ENCODE measurements around the gene CUTA.

- TF ChIP-seq CTCF (IDR thresholded peaks at IDR 0.05) (no peak), TEAD4 (IDR thresholded peaks at IDR 0.05; ENCODE audit: borderline replicate concordance, insufficient read depth) (no peak), POLR2AphosphoS5 (IDR thresholded peaks at IDR 0.05; ENCODE audit: low read depth, low read length) (no peak), TAF1 (IDR thresholded peaks at IDR 0.05; ENCODE audit: borderline replicate concordance, low read depth, low read length) (no peak), MAX (IDR thresholded peaks at IDR 0.05; ENCODE audit: low read depth) (no peak)
These were observed 6.3 kb downstream of the CUTA start for GRCh38 chr6:33411632-33412005.

Measured in SK-N-SH (cell line).